Kidney (tissue), 14 donors: Measurements from ENCODE around the gene KRTAP5-1. TPM values are rescaled to one million over a fixed set of nuclear protein-coding genes. Genes with fewer than 3 reads are reported as not detected.

Experiments
- DNase-seq, 5 donors: peaks; one replicate each; pipeline ENCODE4 v3.0.0-alpha.2; 2013 to 2020
- FAIRE-seq: peaks from 2 replicates; lab custom pipeline; 2012; peaks lifted over from hg19 to GRCh38; lab: Jason Lieb, UNC
- H3K27ac ChIP-seq, 2 donors: one replicate each; pipeline ENCODE4 v1.7.0; 2013; ENCODE audit warnings: low read depth in 2 of 2, low read length in 2 of 2, inconsistent platforms in 1 of 2
- H3K27me3 ChIP-seq: one replicate; pipeline ENCODE4 v1.7.1; 2013; ENCODE audit warnings: low read length, inconsistent platforms; ENCODE audit not compliant: control insufficient read depth, insufficient read depth
- H3K36me3 ChIP-seq, 3 donors: one replicate each; pipeline versions ENCODE4 v1.7.0 to v1.7.1; 2013; ENCODE audit warnings: low read length in 3 of 3, control low read depth in 1 of 3, inconsistent platforms in 1 of 3; ENCODE audit not compliant: insufficient read depth in 3 of 3, control insufficient read depth in 2 of 3
- H3K4me1 ChIP-seq, 3 donors: one replicate each; pipeline versions ENCODE4 v1.7.0 to v1.7.1; 2013; ENCODE audit warnings: low read length in 3 of 3, inconsistent platforms in 1 of 3, low read depth in 1 of 3; ENCODE audit not compliant: control insufficient read depth in 2 of 3, insufficient read depth in 2 of 3
- H3K4me3 ChIP-seq, 3 donors: one replicate each; pipeline versions ENCODE4 v1.7.0 to v1.8.1; 2013; ENCODE audit warnings: low read length in 3 of 3, control low read depth in 1 of 3, inconsistent platforms in 1 of 3
- H3K9ac ChIP-seq, 3 donors: one replicate each; pipeline versions ENCODE4 v1.7.0 to v1.7.1; 2013; ENCODE audit warnings: low read length in 3 of 3, control low read depth in 1 of 3, inconsistent platforms in 1 of 3
- H3K9me3 ChIP-seq, 3 donors: one replicate each; pipeline versions ENCODE4 v1.7.0 to v1.7.1; 2013; ENCODE audit warnings: low read length in 3 of 3, control low read depth in 1 of 3, inconsistent platforms in 1 of 3; ENCODE audit not compliant: control insufficient read depth in 2 of 3, insufficient read depth in 1 of 3
- CTCF ChIP-seq: IDR thresholded peaks from 3 replicates; pipeline ENCODE4 v1.5.1; 2012; ENCODE audit warnings: mild to moderate bottlenecking, moderate library complexity, borderline replicate concordance; ENCODE audit not compliant: insufficient read depth; ENCODE audit errors: extremely low read depth
- intact Hi-C: fragments of 100-400 bp; cut with DNase I; formaldehyde crosslinking; loops from one replicate; pipeline ENCODE4 v1.11.1; 2022
- polyA plus RNA-seq: library from polyadenylated mRNA; stranded (reverse); fragments of 350-450 nt; fragmentation: Illumina TruSeq; extraction: RNeasy Lipid Tissue Mini Kit (QIAGEN cat#74804); gene quantifications from one replicate; pipeline ENCODE4 v1.2.3, GENCODE V29; 2014; ENCODE audit warnings: low read depth, low replicate concordance; ENCODE audit not compliant: insufficient read depth
- total RNA-seq: library from RNA; stranded (reverse); fragmentation: NEBNext Ultra II Directional; extraction: Animal tissue kit (Norgen Biotek cat#: 25700); gene quantifications from one replicate; pipeline ENCODE4 v1.2.1, GENCODE V29; 2021
- donor health status: control.
- donor health status: control.
- donor health status: control.
- donor health status: control.
- donor health status: control.
- donor health status: DM: yes; HTN: yes; CAD: no.
- donor health status: Normal renal cell carcinoma (clear cell type).

Gene KRTAP5-1
- total and polyA plus RNA-seq, 2 donors from 2014 or later, result not detected

- FAIRE-seq (no peak), DNase-seq (no peak)
- Histone ChIP-seq H3K9me3 (no peaks in the 10 kb centered on the region), H3K36me3 (no peaks in the 10 kb centered on the region), H3K9ac (peak overlapping the region in 1 of 3 donors; percentile 69), H3K27ac (peak overlapping the region in 1 of 2 donors; percentile 51), H3K4me3 (peak overlapping the region in 1 of 3 donors; percentile 53), H3K4me1 (peaks cover 0 to 19% (median 0%) of the 10 kb centered on the region in 3 donors), H3K27me3 (no peaks in the 10 kb centered on the region)
- intact Hi-C loops, result no loop called here
- no peak for TF ChIP-seq CTCF
Measured at GRCh38 chr11:1570531-1570895, 14.6 kb downstream of the KRTAP5-1 start.

GRCh38 chr11:1570001-1570453 is 15.1 kb downstream of the KRTAP5-1 start:
- Histone ChIP-seq H3K27me3 (no peaks in the 10 kb centered on the region), H3K4me1 (peaks cover 0 to 19% (median 0%) of the 10 kb centered on the region in 3 donors), H3K9me3 (no peaks in the 10 kb centered on the region), H3K4me3 (peak overlapping the region in 1 of 3 donors; percentile 53), H3K9ac (no peak overlapping the region), H3K36me3 (no peaks in the 10 kb centered on the region), H3K27ac (no peak overlapping the region)
- intact Hi-C loops, result no loop called here
- peak in 2 of 5 donors; percentile 43 to 64 for DNase-seq
- no peak for FAIRE-seq
- no peak for TF ChIP-seq CTCF

- Histone ChIP-seq H3K9me3 (no peaks in the 10 kb centered on the region), H3K36me3 (no peaks in the 10 kb centered on the region), H3K4me1 (peaks cover 0 to 18% (median 0%) of the 10 kb centered on the region in 3 donors), H3K27me3 (no peaks in the 10 kb centered on the region), H3K9ac (no peak overlapping the region), H3K4me3 (no peak overlapping the region), H3K27ac (no peak overlapping the region)
- TF ChIP-seq CTCF, result no peak
- no peak for FAIRE-seq
- intact Hi-C loops, result no loop called here
- peak in 1 of 5 donors; percentile 49 for DNase-seq
Measured at GRCh38 chr11:1569251-1569780, 15.8 kb downstream of the KRTAP5-1 start.
